Measurements from ENCODE around the gene PRKN. TPM values are rescaled to one million over a fixed set of nuclear protein-coding genes. Genes with fewer than 3 reads are reported as not detected.

The PRKN gene
- polyA plus RNA-seq, 1 donor from 2014 or later, result 1.2 TPM

GRCh38 chr6:162621246-162621645 lies 106.3 kb downstream of the PRKN start:
- H3K79me2 ChIP-seq (replicated peaks; ENCODE audit: insufficient read depth, low read length), result no peaks in the 10 kb centered on the region
- H3K4me3 ChIP-seq (ENCODE audit: low read length), result no peak overlapping the region
- no peaks in the 10 kb centered on the region for H3K36me3 ChIP-seq (ENCODE audit: insufficient read depth, low read length)
- H2AFZ ChIP-seq (ENCODE audit: low read depth, low read length), result no peak overlapping the region
- TF ChIP-seq RAD21 (conservative IDR thresholded peaks at IDR 0.05), result no peak
- no peak for TF ChIP-seq MXI1 (conservative IDR thresholded peaks at IDR 0.05; ENCODE audit: poor library complexity, severe bottlenecking)
- TF ChIP-seq EP300 (conservative IDR thresholded peaks at IDR 0.05; ENCODE audit: poor library complexity, severe bottlenecking), result no peak
- TF ChIP-seq CTCF (IDR thresholded peaks at IDR 0.05; ENCODE audit: poor library complexity, severe bottlenecking), result no peak
- TF ChIP-seq POLR2AphosphoS5 (IDR thresholded peaks at IDR 0.05), result no peak
- TF ChIP-seq, protein P1, sequence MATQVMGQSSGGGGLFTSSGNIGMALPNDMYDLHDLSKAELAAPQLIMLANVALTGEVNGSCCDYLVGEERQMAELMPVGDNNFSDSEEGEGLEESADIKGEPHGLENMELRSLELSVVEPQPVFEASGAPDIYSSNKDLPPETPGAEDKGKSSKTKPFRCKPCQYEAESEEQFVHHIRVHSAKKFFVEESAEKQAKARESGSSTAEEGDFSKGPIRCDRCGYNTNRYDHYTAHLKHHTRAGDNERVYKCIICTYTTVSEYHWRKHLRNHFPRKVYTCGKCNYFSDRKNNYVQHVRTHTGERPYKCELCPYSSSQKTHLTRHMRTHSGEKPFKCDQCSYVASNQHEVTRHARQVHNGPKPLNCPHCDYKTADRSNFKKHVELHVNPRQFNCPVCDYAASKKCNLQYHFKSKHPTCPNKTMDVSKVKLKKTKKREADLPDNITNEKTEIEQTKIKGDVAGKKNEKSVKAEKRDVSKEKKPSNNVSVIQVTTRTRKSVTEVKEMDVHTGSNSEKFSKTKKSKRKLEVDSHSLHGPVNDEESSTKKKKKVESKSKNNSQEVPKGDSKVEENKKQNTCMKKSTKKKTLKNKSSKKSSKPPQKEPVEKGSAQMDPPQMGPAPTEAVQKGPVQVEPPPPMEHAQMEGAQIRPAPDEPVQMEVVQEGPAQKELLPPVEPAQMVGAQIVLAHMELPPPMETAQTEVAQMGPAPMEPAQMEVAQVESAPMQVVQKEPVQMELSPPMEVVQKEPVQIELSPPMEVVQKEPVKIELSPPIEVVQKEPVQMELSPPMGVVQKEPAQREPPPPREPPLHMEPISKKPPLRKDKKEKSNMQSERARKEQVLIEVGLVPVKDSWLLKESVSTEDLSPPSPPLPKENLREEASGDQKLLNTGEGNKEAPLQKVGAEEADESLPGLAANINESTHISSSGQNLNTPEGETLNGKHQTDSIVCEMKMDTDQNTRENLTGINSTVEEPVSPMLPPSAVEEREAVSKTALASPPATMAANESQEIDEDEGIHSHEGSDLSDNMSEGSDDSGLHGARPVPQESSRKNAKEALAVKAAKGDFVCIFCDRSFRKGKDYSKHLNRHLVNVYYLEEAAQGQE (IDR thresholded peaks at IDR 0.05; ENCODE audit: borderline replicate concordance), result no peak
- TF ChIP-seq TAF1 (IDR thresholded peaks at IDR 0.05; ENCODE audit: low read depth), result no peak
- TF ChIP-seq SMC3 (conservative IDR thresholded peaks at IDR 0.05; ENCODE audit: poor library complexity), result no peak
- no peak for TF ChIP-seq EZH2 (IDR thresholded peaks at IDR 0.05; ENCODE audit: borderline replicate concordance, insufficient read depth, low read length, poor library complexity, severe bottlenecking)
- H3K9ac ChIP-seq (ENCODE audit: low read length), result no peak overlapping the region
- H3K9me2 ChIP-seq (ENCODE audit: insufficient read depth, low read length), result no peaks in the 10 kb centered on the region
- no peaks in the 10 kb centered on the region for H3K9me3 ChIP-seq (ENCODE audit: low read length)
- H3K27ac ChIP-seq (ENCODE audit: low read length), result no peak overlapping the region
- H3F3A ChIP-seq (ENCODE audit: insufficient read depth, low read length, poor library complexity, severe bottlenecking), result no peaks in the 10 kb centered on the region
- H3K4me2 ChIP-seq (ENCODE audit: low read length), result no peak overlapping the region
- no peaks in the 10 kb centered on the region for H4K20me1 ChIP-seq (ENCODE audit: insufficient read depth)
- no peaks in the 10 kb centered on the region for H3K27me3 ChIP-seq (ENCODE audit: insufficient read depth, low read depth, low read length)

GRCh38 chr6:162620073-162620472 lies 107.5 kb downstream of the PRKN start:
- Histone ChIP-seq H3K36me3 (ENCODE audit: insufficient read depth, low read length) (no peaks in the 10 kb centered on the region), H3K79me2 (replicated peaks; ENCODE audit: insufficient read depth, low read length) (no peaks in the 10 kb centered on the region), H3K27ac (ENCODE audit: low read length) (no peak overlapping the region), H3K9ac (ENCODE audit: low read length) (no peak overlapping the region), H3K4me3 (ENCODE audit: low read length) (no peak overlapping the region), H4K20me1 (ENCODE audit: insufficient read depth) (no peaks in the 10 kb centered on the region), H3K9me3 (ENCODE audit: low read length) (no peaks in the 10 kb centered on the region), H3K9me2 (ENCODE audit: insufficient read depth, low read length) (no peaks in the 10 kb centered on the region), H3K4me2 (ENCODE audit: low read length) (no peak overlapping the region), H3F3A (ENCODE audit: insufficient read depth, low read length, poor library complexity, severe bottlenecking) (no peaks in the 10 kb centered on the region), H2AFZ (ENCODE audit: low read depth, low read length) (no peak overlapping the region), H3K27me3 (ENCODE audit: insufficient read depth, low read depth, low read length) (no peaks in the 10 kb centered on the region)
- TF ChIP-seq EZH2 (IDR thresholded peaks at IDR 0.05; ENCODE audit: borderline replicate concordance, insufficient read depth, low read length, poor library complexity, severe bottlenecking) (no peak), TAF1 (IDR thresholded peaks at IDR 0.05; ENCODE audit: low read depth) (no peak), POLR2AphosphoS5 (IDR thresholded peaks at IDR 0.05) (no peak)

Data from neural cell (in vitro differentiated cells).